HG03139 (cell line): ENCODE results near the gene PHF20.
A peak's percentile ranks its signal among the peaks of the same experiment; 100 is the strongest.
"Not testable (repeated sequence)": the region's sequence is repeated elsewhere in the genome, so short reads cannot be mapped to it uniquely, and the experiment has no call there.

Experiments used
- ATAC-seq: cut with Tn5 transposase; IDR thresholded peaks from one replicate; pipeline ENCODE4 v1.9.1; 2021; ENCODE audit not compliant: unreplicated experiment

PHF20 gene

DNA sequence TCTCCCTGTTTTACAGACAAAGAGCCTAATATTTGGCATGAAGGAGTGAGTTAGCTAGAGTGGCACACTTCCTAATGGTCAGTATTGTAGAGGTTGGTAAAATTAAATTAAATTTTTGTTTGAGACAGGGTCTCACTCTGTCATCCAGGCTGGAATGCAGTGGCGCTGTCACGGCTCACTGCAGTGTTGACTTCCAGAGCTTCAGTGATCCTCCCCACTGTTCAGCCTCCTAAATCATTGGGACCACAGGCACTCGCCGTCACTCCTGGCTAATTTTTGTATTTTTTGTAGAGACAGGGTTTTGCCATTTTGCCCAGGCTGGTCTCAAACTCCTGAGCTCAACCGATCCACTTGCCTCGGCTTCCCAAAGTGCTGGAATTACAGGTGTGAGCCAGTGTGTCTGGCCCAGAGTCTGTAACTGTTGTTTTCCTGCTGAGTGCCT lies 111.5 kb downstream of the PHF20 start:
- no peak for ATAC-seq

DNA sequence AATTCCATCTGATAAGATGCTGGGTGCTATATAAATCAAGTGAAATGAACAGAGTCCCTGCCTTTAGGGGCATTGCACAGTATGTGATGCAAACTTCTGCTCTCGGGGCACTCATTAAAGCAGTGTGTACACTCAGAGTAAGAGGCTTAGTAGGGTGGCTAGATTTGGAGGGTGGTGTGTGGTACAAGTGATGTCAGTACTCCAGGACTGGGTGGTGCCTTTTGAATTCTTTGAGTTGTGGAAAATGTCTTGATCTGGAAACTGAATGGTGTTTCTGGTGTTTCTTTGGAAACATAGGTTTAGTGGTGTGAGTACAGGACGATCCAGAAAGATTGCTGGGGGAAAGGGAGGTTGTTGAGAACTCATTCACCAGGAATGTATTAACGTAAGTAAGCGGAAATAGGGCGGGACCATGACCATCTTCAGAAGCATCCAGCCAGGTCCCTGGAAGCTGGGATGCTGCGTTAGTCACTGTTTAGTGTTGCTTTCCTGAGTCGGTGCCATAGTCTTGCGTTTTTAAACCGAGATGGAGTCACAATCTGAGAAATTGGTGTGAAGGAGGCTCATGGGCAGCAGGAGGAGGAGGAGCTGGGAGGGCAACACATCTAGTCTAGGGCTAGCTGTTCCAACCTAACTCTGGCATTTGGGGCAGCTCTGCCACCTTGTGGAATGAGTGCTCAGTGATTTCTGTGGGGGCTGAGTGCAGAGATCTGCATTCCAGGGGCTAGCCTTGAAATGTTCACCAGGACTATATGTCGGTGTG lies 112.1 kb downstream of the PHF20 start:
- ATAC-seq, result no peak

DNA sequence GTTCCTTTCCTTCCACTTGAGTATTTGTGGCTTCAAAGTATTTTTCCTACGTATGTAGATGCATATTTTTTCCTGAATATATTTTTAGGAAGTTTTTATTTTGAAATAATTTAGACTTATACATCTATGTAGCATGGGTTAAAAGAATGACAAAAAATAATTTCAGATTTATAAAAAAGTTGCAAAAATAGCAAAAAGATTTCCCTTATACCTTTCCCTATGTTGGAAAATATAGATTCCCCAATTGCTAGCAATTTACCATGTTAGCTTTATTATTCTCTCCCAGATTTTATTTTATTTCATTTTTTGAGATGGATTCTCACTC lies 112.7 kb downstream of the PHF20 start:
- no peak for ATAC-seq

DNA sequence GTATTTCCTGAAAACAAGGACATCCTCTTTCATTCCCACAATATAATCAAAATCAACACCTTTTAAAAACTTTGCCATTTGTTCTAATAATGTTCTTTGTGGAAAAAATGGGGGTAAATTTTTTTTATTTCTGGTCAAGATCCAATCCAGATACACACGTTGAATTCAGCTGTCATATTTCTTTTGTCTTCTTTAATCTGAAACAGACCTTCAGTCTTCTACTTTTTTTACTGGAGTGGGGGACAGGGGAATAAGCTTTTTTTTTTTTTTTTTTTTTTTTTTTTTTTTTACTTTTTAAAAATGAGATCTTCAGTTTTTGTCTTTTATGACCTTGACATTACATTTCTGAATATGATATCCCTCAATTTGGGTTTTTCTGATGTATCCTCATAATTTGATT lies 113.4 kb downstream of the PHF20 start:
- ATAC-seq, result no peak

DNA sequence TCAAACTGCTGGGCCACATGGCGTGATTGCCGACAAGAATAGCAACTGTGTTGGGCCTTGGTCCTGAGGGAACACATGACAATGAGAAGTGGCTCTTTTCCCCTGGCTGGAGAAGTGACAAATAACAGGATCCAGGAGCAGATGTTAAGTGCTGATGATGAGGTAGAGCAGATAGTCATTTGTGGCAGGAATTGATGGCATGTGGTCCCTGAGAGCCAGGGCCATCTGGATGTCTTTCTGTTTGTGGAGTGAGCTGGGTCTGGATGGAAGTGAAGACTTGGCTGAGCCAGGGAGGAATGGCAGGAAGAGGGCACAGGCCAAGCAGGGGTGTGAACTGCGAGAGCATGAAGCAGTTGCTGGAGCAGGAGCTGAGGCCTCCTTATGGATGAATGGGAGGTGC lies 114.7 kb downstream of the PHF20 start:
- no peak for ATAC-seq

DNA sequence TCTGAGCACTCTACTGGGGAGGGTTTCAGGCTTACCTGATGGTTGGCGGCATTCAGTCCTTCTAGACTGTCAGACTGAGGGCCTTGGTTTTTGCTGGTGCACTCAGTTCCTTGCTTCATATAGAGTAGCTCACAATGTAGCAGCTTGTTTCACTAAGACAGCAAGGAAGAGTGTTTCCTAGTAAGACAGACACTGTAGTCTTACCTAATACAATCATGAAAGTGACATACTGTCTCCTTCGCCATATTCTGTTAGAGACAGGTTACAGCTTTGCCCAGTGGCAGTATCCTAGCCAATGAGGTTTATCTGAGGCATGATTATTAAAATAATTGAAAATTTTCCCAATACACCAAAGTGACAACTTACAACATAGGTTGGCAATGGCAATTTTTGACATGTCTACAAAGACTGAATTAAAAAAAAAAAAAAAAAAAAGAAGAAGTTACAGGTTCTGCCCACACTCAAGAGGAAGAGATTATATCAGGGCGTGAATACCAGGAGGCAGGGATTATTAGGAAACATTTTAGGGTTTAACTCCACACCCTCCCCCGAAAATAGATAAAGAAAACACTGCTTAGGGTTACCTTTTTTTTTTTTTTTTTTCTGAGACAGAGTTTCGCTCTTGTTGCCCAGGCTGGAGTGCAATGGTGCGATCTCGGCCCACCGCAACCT lies 115.7 kb downstream of the PHF20 start:
- ATAC-seq, result no peak

DNA sequence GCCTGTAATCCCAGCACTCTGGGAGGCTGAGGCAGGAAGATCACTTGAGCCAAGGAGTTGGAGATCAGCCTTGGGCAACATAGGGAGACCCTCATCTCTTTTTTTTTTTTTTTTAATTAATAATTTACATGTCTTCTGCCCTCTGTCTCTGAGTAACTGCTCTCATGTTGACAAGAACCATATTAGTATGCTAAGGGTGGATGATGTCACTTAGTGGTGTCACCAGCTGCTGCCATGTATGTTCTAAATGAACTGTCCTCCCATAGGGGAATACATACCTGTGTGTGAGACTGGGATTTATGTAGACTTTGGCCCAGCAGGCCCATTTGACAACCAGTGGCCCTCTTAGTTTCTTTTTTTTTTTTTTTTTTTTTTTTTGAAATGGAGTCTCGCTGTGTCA lies 116.8 kb downstream of the PHF20 start:
- no peak for ATAC-seq

DNA sequence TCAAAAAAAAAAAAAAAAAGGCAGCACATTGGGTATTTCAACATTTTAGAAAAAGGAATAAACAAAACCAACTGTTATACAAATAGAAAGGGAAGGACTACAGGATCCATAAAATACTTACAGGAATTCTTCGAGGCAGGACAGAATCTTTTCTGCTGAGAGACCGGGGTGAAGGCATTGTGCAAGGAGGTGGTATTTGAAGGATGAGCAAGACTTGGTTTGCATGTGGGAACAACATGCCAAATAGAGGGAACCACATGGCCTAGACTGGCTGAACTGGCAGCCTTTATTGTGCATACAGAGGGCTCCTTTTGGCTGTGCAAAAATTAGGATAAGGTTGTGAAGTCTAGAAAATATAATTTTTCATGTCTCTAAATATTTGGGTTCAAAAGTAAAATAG lies 119.6 kb downstream of the PHF20 start:
- no peak for ATAC-seq

DNA sequence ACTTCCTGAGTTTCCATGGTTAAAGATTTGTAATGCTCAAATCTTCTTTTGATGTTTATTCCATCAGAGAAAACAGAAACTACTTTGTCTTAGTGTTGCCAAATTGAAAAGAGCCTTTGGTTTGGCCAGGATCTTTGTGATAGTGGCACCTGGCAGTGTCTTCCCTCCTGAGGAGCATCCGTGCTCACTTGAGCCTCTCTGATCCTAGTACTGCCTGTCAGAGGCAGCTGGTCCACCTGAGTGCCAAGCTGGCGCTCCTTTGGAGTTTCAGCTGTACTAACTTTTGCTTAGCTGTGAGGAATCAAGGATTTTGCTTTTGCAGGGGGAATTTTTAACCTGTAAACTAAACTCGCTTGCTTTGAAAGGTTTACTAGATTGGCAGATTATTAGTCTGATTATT lies 121.1 kb downstream of the PHF20 start:
- no peak for ATAC-seq

DNA sequence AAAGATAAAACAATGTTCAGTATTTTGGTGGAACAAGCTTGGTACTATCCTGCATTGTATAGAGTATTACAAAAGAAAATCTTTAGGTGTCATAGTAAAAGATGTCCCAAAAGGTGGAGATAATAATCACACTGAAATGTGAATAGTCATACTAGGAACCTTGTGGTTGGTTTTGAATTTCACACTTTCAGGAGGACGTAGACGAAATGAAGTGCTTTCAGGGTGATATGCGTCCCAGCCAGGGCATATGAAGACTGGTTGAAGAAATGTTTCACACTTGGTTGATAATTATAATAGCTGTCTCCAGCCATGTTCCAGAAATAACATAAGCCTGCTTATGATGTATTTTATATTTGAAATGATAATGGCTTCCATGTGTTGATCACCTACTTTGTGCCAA lies 122.1 kb downstream of the PHF20 start:
- ATAC-seq, result peak; percentile 73

DNA sequence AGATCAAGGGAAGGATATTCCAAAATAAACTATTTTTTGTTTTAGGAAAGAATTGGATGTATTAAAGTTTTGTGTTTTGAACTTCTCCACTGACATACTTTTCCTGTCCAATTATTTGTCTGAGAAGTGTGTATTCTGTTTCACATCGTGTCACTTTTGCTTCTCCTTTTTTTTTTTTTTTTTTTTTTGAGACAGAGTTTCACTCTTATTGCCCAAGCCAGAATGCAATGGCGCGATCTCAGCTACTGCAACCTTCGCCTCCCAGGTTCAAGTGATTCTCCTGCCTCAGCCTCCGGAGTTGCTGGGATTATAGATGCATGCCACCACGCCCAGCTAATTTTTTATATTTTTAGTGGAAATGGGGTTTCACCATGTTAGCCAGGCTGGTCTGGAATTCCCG lies 123.7 kb downstream of the PHF20 start:
- ATAC-seq, result not testable (repeated sequence)

DNA sequence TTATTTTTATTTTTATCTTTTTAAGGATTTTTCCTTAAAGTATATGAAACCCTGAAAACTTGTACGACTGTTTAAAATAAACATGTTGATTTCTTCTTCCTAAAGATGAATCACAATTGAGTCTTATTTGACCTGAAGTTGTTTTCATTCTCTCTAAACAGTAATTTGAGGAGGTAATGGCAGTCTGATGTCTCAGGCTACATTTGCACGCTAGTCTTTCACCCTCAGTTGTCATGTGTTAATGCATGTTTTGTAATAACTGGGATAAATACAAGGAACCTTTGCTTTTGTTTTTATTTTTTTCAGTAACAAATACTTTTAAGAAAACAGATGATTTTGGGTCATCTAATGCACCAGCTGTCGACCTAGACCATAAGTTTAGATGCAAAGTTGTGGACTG lies 127.2 kb downstream of the PHF20 start:
- ATAC-seq, result no peak

DNA sequence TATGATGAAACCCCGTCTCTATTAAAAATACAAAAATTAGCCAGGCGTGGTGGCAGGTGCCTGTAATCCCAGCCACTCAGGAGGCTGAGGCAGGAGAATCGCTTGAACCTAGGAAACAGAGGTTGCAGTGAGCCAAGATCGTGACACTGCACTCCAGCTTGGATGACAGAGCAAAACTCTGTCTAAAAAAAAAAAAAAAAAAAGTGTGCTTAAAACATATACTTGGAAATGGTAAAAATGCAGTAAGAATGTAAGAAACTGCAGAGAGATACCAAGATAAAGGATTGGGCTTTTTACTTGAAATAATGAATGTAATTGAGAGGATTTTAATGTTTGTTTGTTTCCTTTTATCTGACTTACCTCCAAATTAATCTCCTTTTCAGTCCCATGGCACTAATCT lies 129.4 kb downstream of the PHF20 start:
- not testable (repeated sequence) for ATAC-seq

DNA sequence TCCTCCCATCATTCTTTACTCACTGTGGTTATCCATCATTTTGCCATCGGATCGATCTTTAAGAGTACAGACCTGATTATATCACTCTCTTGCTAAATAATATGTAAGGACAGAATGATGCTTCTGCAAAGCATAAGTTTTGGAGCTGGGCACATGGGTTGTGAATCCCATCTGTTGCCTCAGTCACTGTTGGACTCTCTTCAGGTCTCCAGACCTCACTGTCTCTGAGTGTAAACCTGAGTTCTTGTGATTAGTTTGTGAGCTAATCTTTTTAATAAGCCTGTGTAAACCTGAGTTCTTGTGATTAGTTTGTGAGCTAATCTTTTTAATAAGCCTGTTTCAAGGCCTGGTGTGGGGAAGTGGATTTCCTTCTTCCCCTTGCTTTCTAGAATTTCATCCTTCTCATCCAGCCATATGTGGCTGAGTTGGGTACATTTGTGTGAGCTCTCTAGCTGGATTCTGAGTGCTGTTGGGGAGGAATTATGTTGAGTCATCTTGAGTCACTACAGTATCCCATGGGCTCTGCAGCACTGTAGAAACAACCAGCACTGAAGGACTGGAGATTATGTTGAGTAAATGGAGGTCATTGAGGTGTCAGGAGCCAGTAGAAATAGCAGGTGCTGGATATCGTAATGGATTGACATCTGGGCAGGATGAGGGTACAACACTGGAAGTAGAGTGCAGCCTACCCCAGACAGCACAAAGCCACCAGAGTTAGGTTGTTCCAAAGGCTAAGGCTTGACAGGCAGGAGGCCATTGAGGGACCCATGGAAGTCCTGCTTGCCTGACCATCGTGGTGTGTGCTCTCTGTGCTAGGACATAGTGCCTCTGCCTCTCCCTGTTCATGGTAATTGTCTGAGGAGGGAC lies 130.1 kb downstream of the PHF20 start:
- ATAC-seq, result no peak

DNA sequence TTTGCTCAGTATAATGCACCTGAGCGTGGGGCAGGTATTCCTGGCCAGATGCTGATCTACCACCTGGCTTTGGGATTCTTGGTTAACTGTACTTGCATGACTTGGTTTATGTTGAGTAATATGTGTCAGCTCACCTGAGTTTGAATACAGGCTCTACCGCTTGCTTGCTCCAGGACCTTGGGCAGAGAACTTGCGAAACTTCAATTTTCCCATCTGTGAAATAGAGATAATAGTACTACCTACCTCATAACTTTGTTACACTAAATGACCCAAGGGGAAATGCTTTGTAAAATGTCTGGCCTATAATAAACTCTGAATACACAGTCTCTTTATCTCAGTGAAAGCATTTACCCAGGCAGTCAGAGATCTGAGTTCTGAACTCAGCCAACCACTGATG lies 130.7 kb downstream of the PHF20 start:
- ATAC-seq, result no peak

DNA sequence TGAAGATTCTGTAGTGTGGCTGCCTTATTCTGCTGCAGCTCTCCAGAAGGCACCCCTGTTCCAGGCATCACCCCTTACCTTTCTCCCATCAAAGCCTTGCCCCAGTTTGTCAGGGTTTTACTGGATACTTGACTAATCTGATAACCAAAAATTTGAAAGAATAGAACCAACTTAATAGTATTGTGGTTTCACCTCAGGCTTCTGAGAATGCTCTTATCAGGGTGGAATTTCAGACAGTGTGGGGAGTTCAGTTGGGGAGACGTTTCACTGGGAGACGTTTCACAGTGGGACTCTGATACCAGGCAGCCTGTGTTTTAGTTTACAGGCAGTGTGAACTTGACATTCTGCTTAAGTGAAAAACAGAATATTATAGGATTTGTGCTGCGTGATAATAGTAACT lies 132.0 kb downstream of the PHF20 start:
- ATAC-seq, result no peak

DNA sequence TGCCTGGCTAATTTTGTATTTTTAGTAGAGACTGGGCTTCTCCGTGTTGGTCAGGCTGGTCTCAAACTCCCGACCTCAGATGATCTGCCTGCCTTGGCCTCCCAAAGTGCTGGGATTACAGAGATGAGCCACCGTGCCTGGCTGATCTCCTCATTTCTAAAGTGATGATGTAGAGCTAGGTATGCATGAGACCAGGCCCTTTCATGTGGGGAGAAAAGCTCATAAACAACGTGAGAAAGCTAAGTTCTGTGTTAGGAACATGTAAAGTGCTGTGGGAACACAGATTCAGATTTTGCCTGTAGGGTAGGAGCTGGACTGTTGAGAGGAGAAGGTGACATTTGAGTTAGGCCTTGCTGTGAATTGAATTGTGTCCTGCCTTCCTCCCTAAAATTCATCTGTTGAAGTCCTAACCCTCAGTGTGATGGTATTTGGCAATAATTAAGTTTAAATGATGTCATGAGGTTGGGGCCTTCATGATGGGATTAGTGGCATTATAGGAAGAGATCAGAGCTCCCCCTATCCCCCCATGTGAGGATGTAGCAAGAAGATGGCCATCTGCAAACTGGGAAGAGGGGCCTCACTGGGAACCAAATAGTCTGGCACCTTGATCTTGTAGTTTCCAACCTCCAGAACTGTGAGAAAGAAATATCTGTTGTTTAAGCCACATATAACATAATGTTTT lies 133.3 kb downstream of the PHF20 start:
- ATAC-seq, result no peak

DNA sequence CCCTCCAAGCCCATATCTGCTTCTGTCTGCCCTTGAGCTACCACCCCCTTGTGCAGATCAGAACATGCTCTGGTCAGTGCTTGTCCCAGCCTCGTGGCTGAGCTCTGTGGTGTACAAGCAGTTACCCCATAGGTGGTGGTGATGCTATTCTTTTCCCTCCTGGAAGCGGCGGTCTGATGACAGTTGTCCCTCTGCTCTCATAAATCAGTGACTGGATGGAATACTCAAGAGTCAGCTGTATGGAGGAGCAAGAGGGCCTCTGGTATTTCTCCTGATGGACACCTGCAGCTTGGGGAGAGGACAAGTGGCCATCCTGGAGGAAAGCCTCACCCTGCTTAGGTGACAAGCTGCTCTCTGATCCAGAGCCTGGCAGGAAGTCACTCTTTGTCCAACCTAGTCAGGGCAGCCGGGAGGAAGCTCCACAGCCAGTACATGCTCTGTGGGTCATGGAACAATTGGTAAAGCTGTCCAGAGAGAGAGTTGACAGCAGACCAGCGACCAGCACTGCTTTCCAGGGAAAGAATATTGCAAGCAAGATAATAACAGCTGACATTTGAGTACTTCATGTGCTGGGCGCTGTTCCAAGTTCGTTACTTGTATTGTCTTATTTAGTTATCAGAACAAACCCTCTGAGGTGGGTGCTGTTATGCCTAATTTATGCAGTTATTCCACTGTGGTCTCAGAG lies 135.3 kb downstream of the PHF20 start:
- no peak for ATAC-seq

DNA sequence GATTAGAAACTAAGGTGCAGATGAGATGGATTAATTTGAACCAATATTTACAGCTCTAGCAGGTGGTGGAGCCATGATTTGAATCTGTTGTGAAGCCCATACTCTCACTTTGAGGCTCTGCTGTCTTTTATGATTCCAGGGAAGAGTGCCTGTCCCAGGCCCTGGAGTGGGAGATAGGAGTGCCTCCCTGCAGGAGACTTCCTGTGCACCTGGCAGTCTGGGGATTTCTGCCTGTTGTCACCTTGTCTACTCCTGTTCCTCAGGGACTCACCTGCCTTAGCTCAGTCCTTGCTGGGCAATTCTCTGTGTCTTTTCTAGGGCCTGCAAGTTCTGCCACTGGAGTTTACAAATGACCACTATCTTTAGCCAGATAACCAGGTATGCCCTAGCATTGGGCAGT lies 136.2 kb downstream of the PHF20 start:
- ATAC-seq, result no peak

DNA sequence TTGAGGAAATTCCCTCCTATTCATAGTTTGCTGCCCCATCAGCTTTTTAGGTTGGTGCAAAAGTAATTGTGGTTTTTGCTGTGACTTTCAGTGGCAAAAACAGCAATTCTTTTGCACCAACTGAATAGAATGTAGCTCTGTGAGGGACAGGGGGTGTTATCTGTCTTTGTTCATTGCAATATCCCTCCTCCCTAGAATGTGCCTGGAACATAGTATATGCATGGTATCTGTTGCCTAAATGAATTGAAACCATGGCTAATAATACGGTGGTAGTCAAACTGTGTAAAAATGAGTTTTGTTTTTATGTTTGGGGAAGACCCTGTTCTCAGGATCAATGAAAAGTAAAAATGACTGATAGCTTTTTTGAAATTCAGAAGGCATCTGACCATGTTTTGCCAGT lies 137.4 kb downstream of the PHF20 start:
- no peak for ATAC-seq

DNA sequence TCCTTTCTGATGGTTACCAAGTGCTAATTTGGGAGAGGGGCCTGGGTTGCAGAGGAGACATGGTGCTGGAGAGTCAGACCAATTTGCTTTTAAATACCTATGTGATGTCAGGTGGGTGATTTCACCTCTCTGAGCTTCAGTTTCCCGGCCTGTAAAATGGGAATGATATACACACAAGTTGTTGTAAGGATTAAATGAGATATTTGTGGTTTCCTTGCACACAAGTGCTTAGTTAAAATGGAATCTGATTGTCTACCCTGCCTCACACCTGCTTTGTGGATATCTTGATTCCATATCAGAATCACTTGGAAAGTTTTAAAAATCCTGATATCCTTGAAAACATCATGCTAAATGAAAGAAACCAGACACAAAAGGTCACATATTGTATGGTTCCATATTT lies 138.0 kb downstream of the PHF20 start:
- no peak for ATAC-seq
